ENCODE data around the gene DLX3.

DNA sequence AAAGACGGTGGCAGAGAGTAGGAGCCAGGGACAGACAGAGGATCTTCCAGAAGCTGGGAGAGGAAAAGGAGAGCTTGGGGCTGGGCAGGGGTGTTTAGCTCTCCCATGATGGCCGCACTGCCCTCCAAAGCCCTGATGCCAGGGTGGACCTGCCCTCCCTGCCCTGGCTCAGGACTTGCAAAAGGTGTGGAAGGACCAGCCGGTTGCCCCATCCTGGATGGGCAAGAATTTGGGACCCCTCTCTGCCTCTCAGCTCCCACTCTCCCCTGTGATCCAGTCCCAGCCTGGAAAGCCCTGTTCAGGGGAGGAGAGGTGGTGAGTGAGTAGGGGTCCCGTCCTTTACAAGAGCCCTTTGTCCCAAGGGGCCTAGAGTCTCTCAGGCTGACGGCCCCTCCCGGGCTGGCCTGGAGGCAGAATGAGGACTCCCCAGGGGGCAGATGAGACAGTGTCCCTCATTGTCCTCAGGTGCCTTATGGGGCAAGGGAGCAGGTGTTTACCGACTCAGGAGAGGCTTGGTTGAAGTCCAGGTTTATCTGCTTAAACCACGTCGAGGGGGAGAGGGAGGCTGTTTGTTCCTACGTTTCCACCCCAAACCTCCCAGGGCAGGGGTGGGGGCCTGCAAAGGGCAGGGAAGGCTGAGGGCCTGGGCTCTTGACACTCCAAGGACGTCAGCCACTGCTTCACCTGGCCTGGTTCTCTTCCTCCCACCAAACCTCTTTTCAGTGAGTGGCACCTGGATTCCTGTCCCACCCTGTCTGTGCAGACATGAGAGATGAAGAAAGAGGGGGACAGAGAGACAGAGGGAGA lies 41.6 kb upstream of the DLX3 start:
- TF ChIP-seq, protein P1, sequence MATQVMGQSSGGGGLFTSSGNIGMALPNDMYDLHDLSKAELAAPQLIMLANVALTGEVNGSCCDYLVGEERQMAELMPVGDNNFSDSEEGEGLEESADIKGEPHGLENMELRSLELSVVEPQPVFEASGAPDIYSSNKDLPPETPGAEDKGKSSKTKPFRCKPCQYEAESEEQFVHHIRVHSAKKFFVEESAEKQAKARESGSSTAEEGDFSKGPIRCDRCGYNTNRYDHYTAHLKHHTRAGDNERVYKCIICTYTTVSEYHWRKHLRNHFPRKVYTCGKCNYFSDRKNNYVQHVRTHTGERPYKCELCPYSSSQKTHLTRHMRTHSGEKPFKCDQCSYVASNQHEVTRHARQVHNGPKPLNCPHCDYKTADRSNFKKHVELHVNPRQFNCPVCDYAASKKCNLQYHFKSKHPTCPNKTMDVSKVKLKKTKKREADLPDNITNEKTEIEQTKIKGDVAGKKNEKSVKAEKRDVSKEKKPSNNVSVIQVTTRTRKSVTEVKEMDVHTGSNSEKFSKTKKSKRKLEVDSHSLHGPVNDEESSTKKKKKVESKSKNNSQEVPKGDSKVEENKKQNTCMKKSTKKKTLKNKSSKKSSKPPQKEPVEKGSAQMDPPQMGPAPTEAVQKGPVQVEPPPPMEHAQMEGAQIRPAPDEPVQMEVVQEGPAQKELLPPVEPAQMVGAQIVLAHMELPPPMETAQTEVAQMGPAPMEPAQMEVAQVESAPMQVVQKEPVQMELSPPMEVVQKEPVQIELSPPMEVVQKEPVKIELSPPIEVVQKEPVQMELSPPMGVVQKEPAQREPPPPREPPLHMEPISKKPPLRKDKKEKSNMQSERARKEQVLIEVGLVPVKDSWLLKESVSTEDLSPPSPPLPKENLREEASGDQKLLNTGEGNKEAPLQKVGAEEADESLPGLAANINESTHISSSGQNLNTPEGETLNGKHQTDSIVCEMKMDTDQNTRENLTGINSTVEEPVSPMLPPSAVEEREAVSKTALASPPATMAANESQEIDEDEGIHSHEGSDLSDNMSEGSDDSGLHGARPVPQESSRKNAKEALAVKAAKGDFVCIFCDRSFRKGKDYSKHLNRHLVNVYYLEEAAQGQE (IDR thresholded peaks at IDR 0.05): no peak
- no peak for TF ChIP-seq RAD21 (IDR thresholded peaks at IDR 0.05)
